GM19238 (cell line): Measurements from ENCODE around the gene CACNB1.
"Not testable (repeated sequence)": the region's sequence is repeated elsewhere in the genome, so short reads cannot be mapped to it uniquely, and the experiment has no call there.

Experiments used
- DNase-seq: peaks from one replicate; pipeline ENCODE4 v3.0.0; 2011; ENCODE audit warnings: low spot score; ENCODE audit not compliant: insufficient read length

CACNB1 gene

GRCh38 chr17:39175695-39176093, 21.8 kb downstream of the CACNB1 start:
- DNase-seq: no peak

- DNase-seq: peak; percentile 82
Observed at GRCh38 chr17:39174920-39175694, 22.4 kb downstream of the CACNB1 start.

- DNase-seq: no peak
Observed at GRCh38 chr17:39173526-39174274, 23.8 kb downstream of the CACNB1 start.

GRCh38 chr17:39173080-39173479, 24.4 kb downstream of the CACNB1 start:
- DNase-seq: no peak

- no peak for DNase-seq
Observed at GRCh38 chr17:39171933-39172332, 25.5 kb downstream of the CACNB1 start.

- no peak for DNase-seq
Observed at GRCh38 chr17:39170558-39170957, 26.9 kb downstream of the CACNB1 start.

- no peak for DNase-seq
Observed at GRCh38 chr17:39170109-39170508, 27.4 kb downstream of the CACNB1 start.

- no peak for DNase-seq
Observed at GRCh38 chr17:39169518-39169917, 28.0 kb downstream of the CACNB1 start.

- DNase-seq: no peak
Observed at GRCh38 chr17:39169101-39169500, 28.4 kb downstream of the CACNB1 start.

- not testable (repeated sequence) for DNase-seq
Observed at GRCh38 chr17:39168503-39168902, 29.0 kb downstream of the CACNB1 start.

- no peak for DNase-seq
Observed at GRCh38 chr17:39167476-39167875, 30.0 kb downstream of the CACNB1 start.

GRCh38 chr17:39166437-39167335, 30.8 kb downstream of the CACNB1 start:
- no peak for DNase-seq

GRCh38 chr17:39165841-39166349, 31.6 kb downstream of the CACNB1 start, which contains the start of gene ARL5C:
ARL5C (minus strand) TSS chr17:39166161; CDS start chr17:39165760, 401 bp downstream.
- DNase-seq: no peak

- no peak for DNase-seq
Observed at GRCh38 chr17:39165178-39165840, 32.2 kb downstream of the CACNB1 start.

GRCh38 chr17:39164675-39165143, 32.8 kb downstream of the CACNB1 start:
- peak; percentile 95 for DNase-seq

GRCh38 chr17:39161962-39162361, 35.5 kb downstream of the CACNB1 start:
- no peak for DNase-seq

- DNase-seq: no peak
Observed at GRCh38 chr17:39158623-39159022, 38.8 kb downstream of the CACNB1 start.

- DNase-seq: no peak
Observed at GRCh38 chr17:39156491-39156890, 41.0 kb downstream of the CACNB1 start.

- DNase-seq: no peak
Observed at GRCh38 chr17:39155654-39156053, 41.8 kb downstream of the CACNB1 start.

GRCh38 chr17:39153599-39154051, 43.8 kb downstream of the CACNB1 start:
- DNase-seq: peak; percentile 64
